GM12874 (cell line): Measurements from ENCODE around the gene COL5A2.

Experiments
- TF ChIP-seq, protein P1 (sequence below): IDR thresholded peaks from 2 replicates; pipeline ENCODE4 v1.5.1; 2011; ENCODE audit warnings: low read depth, mild to moderate bottlenecking, control low read depth, low read length, moderate library complexity; ENCODE audit not compliant: insufficient read depth

COL5A2 gene

DNA sequence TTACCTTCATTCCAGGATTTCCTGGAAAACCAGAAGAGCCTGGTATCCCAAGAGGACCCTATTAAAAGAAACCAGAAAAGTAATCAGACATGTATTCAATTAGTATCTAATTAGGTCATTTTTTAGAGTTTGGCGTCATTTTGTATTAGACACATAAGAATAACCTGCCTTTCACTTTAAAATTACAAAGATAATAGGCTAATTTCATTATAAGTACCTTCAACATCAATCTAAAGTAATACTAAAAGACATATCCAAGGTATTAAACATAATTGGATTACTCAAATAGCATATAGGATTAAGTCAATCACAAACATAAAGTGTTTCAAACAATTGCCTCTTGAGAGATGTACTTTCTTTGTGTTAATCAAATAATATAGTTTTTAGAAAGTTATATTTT, 107.5 kb downstream of the COL5A2 start:
- TF ChIP-seq, protein P1, sequence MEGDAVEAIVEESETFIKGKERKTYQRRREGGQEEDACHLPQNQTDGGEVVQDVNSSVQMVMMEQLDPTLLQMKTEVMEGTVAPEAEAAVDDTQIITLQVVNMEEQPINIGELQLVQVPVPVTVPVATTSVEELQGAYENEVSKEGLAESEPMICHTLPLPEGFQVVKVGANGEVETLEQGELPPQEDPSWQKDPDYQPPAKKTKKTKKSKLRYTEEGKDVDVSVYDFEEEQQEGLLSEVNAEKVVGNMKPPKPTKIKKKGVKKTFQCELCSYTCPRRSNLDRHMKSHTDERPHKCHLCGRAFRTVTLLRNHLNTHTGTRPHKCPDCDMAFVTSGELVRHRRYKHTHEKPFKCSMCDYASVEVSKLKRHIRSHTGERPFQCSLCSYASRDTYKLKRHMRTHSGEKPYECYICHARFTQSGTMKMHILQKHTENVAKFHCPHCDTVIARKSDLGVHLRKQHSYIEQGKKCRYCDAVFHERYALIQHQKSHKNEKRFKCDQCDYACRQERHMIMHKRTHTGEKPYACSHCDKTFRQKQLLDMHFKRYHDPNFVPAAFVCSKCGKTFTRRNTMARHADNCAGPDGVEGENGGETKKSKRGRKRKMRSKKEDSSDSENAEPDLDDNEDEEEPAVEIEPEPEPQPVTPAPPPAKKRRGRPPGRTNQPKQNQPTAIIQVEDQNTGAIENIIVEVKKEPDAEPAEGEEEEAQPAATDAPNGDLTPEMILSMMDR = no peak

DNA sequence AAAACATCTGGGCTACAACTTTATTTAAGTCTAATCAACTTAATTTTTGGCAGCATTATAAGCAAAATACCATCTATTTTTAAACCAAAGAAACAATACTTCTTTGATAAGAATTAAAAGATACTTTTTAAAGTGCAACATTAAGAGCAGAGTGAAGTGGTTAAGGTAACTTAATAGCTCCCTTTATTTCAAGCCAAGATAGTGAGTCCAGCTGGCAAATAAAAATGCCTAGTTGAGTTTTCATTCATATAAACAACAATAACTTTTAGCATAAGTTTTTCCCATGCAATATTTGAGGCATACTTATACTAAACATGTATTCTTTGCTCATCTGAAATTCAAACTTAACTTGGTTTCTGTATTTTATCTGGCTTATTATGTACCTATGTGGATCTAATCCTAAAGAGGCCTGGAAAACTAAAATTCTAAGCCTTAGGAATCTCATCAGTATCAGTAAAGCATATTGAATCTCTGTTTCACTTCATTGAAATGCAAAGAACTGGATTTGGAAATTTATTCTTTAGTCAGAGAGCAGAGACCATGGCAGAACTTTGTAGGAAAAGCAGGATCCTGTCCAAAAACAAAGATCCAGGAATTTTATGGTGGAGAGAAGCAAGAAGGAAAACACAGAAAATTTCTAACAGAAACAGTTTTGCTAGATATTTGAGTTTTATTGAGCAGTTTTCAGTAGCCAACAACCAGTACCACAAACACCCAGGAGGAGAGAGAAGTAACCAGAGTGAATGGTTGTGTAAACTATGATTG, 109.5 kb downstream of the COL5A2 start:
- TF ChIP-seq, protein P1 = no peak

DNA sequence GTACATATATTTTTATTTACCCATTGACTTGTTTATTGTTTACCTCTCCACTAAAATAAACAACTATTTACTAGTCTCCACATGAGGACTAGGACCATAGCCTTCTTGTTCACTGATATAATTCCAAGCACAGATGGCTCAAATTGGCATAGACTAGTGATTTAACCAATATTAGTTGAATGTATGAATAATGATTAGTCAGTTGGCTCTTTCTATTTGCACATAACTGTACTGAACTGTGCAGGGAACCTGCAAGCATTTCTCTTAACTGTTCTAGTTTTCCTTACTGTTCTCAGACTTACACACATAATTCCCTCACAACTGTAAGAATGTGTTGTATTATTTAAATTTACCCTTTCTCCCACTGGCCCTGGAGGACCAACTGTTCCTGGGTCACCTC, 113.5 kb downstream of the COL5A2 start:
- TF ChIP-seq, protein P1 = no peak

DNA sequence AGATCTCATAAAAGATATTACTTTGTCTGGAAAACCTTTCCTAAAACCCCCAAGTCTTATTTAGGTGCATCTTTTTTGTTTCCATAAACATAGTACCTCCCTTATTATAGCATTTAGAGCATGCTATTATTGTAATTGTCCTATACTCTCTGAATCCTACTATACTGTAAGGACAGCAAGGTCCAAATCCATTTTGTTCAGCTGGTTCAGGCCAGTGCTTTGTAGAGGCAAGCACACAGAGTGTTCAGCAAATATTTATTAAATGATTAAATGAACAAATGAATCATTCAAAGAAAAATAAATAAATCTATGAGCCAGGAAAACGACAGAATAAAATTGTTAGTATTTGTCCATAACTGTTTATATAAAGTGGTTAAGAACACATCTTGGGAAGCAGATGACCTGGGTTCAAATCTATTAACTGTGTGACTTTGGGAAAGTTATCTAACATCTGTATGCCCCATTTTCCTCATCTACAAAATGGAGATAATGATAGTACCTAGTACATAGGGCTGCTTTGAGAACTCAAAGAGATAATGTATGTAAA, 119.4 kb downstream of the COL5A2 start:
- TF ChIP-seq, protein P1 = no peak

DNA sequence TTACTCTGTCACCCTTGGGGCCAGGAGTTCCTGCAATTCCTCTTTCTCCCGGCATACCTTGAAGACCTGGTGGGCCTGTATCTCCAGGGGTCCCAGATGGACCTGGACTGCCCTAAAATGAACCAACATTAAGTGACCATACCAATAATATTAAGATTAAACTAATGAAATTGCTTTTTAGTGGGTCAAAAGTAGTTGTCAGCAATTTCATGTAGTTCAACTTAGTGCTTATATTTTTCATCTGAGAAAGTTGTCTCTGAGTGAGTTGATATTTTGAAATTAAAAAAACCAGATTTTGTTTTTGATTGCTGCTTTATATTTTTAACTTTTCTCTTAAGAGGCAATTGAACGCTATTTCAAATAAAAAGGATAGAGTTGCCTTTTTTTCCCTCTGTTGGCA, 122.2 kb downstream of the COL5A2 start:
- TF ChIP-seq, protein P1 = no peak

DNA sequence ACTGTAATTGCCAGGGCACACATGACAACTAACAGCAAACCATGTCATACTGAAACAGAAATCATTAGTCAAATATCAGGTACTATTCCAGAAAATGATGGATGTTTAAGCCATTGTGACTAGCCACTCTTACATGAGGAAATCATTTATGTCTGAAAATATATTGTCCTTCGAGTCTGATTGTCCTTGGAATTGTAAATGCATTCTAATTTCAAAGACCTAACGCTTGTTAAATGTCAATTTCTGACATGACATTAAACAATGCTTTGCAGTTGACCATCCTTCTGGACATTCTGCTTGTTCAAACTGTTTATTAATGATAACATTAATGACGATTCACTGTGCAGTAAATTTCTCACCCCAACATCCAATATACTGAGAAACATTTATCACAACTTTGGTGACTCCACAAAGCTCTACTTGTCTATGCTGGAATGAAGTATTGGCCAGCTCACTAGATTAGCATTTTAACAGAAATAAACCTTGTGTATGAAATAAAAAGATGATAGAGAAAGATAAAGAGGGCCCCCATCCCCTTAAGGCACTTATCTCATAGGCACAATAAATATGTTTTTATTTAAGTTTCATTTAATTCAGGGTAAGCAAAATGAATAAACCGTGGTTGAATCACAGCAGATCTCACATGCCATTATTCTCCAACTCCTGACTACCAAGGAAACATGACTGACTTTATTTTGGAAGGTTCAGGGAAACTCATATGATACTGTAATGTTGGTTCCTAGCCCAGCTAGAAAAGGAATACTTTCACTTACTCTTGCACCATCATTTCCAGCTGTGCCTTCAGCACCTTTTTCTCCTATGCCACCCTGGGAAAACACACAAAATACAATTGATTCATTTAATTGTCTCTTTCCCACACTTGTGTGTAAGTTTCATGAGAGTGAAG, 123.1 kb downstream of the COL5A2 start:
- TF ChIP-seq, protein P1 = no peak

DNA sequence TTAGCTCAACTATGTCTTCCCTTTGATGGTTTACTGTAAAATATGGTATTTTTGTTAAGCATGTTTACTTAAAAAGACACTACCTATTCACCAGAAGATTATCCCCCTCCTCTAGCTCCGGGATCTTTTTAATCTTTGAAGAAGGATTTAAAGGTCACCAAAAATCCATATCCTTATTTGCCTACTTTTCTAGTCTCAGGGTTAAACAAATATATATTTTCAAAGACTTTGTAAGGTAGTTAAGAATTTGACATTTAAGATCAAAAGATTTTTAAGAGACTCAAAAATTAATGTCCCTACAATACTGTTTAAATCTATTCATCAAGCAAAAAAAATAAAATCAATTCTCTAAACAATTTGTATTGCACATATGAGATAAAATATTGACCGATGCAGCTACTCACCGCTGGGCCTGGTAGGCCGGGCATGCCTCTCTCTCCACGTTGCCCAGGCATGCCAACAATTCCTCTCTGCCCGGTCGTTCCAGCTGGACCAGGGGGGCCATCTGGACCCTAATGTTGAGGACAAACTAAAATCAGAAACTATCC, 129.3 kb downstream of the COL5A2 start:
- TF ChIP-seq, protein P1 = no peak
